Type B pancreatic cell (in vitro differentiated cells): ENCODE measurements around the gene FAM234B. TPM values are rescaled to one million over a fixed set of nuclear protein-coding genes. Genes with fewer than 3 reads are reported as not detected.

ENCODE experiments used
- DNase-seq: peaks from one replicate; pipeline ENCODE4 v3.0.0; 2021; ENCODE audit warnings: mixed read lengths; ENCODE audit not compliant: unreplicated experiment; ENCODE audit errors: extremely low spot score
- H3K27ac Mint-ChIP-seq: 2 replicates; pipeline ENCODE4 v1.8.0; 2021; ENCODE audit warnings: mild to moderate bottlenecking, mixed read lengths
- H3K27me3 Mint-ChIP-seq: 2 replicates; pipeline ENCODE4 v1.8.0; 2021; ENCODE audit warnings: mixed read lengths
- H3K36me3 Mint-ChIP-seq: 2 replicates; pipeline ENCODE4 v1.8.0; 2021; ENCODE audit warnings: mixed read lengths
- H3K4me1 Mint-ChIP-seq: one replicate; pipeline ENCODE4 v1.8.0; 2021; ENCODE audit warnings: mixed read lengths; ENCODE audit not compliant: unreplicated experiment
- H3K4me3 Mint-ChIP-seq: 2 replicates; pipeline ENCODE4 v1.8.0; 2021; ENCODE audit warnings: mild to moderate bottlenecking, mixed read lengths
- H3K9me3 Mint-ChIP-seq: 2 replicates; pipeline ENCODE4 v1.8.0; 2021; ENCODE audit warnings: mixed read lengths
- CTCF ChIP-seq: fragments of 200-600 bp; sonication (generic); conservative IDR thresholded peaks from 2 replicates; pipeline ENCODE4 v1.5.0; 2021; ENCODE audit warnings: antibody characterized with exemption, mild to moderate bottlenecking
- total RNA-seq: library from RNA; stranded (reverse); gene quantifications from 2 replicates; pipeline ENCODE4 v1.2.1, GENCODE V29; 2021; ENCODE audit warnings: low replicate concordance

The FAM234B gene
- total RNA-seq, 1 donor from 2014 or later: 11.9 TPM

GRCh38 chr12:13099844-13100604, 55.8 kb downstream of the FAM234B start:
- Mint-ChIP-seq H3K27ac (peak overlapping the region; percentile 96), H3K4me1 (peaks cover 45% of the 10 kb centered on the region), H3K36me3 (no peaks in the 10 kb centered on the region), H3K27me3 (no peaks in the 10 kb centered on the region), H3K4me3 (peak overlapping the region; percentile 86), H3K9me3 (no peaks in the 10 kb centered on the region)
- TF ChIP-seq CTCF: no peak
- DNase-seq: no peak

- Mint-ChIP-seq H3K36me3 (no peaks in the 10 kb centered on the region), H3K27me3 (no peaks in the 10 kb centered on the region), H3K27ac (peak overlapping the region; percentile 96), H3K4me1 (peaks cover 45% of the 10 kb centered on the region), H3K4me3 (peak overlapping the region; percentile 86), H3K9me3 (no peaks in the 10 kb centered on the region)
- DNase-seq: no peak
- TF ChIP-seq CTCF: no peak
Observed at GRCh38 chr12:13100605-13100881, 56.4 kb downstream of the FAM234B start.

GRCh38 chr12:13100882-13101769, 56.9 kb downstream of the FAM234B start:
- Mint-ChIP-seq H3K27me3 (no peaks in the 10 kb centered on the region), H3K4me3 (peak overlapping the region; percentile 86), H3K4me1 (peaks cover 45% of the 10 kb centered on the region), H3K27ac (peak overlapping the region; percentile 96), H3K36me3 (no peaks in the 10 kb centered on the region), H3K9me3 (no peaks in the 10 kb centered on the region)
- peak; percentile 93 for DNase-seq
- TF ChIP-seq CTCF: peak; percentile 24

- no peak for TF ChIP-seq CTCF
- peaks cover 45% of the 10 kb centered on the region for H3K4me1 Mint-ChIP-seq
- no peaks in the 10 kb centered on the region for H3K27me3 Mint-ChIP-seq
- no peak for DNase-seq
- H3K4me3 Mint-ChIP-seq: peak overlapping the region; percentile 86
- no peaks in the 10 kb centered on the region for H3K36me3 Mint-ChIP-seq
- H3K9me3 Mint-ChIP-seq: no peaks in the 10 kb centered on the region
- peak overlapping the region; percentile 96 for H3K27ac Mint-ChIP-seq
Observed at GRCh38 chr12:13101821-13102375, 57.7 kb downstream of the FAM234B start.

- no peak for DNase-seq
- peak overlapping the region; percentile 86 for H3K4me3 Mint-ChIP-seq
- no peak for TF ChIP-seq CTCF
- H3K9me3 Mint-ChIP-seq: no peaks in the 10 kb centered on the region
- H3K36me3 Mint-ChIP-seq: no peaks in the 10 kb centered on the region
- no peaks in the 10 kb centered on the region for H3K27me3 Mint-ChIP-seq
- H3K4me1 Mint-ChIP-seq: peaks cover 45% of the 10 kb centered on the region
- peak overlapping the region; percentile 96 for H3K27ac Mint-ChIP-seq
Observed at GRCh38 chr12:13102461-13103195, 58.4 kb downstream of the FAM234B start.
